ENCODE results near the gene EXOSC1.
"Not testable (repeated sequence)": the region's sequence is repeated elsewhere in the genome, so short reads cannot be mapped to it uniquely, and the experiment has no call there.

Gene EXOSC1, protein sequence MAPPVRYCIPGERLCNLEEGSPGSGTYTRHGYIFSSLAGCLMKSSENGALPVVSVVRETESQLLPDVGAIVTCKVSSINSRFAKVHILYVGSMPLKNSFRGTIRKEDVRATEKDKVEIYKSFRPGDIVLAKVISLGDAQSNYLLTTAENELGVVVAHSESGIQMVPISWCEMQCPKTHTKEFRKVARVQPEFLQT

GRCh38 chr10:97445722-97446639, at the start of gene EXOSC1, which contains the start of gene ZDHHC16:
Gene EXOSC1 (minus strand): TSS chr10:97446006. CDS start chr10:97445985, 21 bp downstream.
Gene ZDHHC16 (plus strand): TSS chr10:97446175. CDS start chr10:97451676, 5,501 bp downstream.
- DNase-seq: peak; percentile 82 to 93

DNA sequence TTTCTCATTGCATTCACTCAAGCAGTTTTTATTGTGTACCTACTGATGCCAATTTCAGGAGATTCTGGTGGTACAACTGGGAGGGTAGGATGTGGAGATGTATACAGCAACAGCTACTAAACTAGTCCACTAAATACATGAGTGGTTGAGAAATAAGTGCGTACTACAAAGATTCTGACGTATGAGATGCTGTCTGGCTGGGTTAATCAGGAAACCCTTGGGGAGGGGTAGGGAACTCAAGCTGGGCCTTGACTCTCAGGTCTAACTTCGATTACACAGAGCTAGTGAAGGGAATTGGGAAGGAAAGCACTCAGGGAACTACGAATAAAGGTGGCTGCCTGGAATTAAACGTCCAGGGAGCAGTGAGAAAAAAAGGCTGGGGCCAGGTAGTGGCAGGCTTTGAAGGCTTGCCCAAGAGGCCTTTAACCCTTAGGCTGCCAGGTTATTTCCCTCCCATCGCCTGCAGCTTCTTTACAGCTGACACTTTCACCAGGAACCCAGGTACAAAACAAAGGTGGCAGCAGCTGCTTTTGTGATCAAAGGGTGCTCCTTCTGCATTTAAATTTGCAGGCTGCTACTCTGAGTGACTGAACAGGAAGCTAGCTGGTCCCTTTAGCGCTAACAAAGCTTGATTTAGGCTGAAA, 49.2 kb upstream of the EXOSC1 start:
- DNase-seq: no peak

GRCh38 chr10:97494151-97494550, 48.3 kb upstream of the EXOSC1 start:
- DNase-seq: no peak

GRCh38 chr10:97490592-97490991, 44.8 kb upstream of the EXOSC1 start:
- no peak for DNase-seq

DNA sequence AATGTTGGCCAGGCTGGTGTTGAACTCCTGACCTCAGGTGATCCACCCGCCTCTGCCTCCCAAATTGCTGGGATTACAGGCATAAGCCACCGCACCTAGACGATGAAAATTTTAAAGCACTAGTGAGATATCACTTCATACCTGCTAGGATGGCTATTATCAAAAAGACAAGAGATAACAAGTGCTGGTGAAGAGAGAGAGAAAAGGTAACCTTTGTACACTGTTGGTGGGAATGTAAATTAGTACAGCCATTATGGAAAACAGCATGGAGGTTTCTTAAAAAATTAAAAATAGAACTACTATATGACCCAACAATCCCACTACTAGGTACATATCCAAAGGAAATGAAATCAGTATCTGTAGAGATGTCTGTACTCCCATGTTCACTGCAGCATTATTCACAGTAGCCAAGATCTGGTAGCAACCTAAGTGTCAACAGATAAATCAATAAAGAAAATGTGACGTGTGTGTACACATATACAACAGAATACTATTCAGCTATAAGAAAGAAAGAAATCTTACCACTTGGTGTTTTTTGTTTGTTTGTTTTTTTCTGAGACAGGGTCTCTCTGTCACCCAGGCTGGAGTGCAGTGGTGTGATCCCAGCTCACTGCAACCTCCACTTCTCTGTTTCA, 40.0 kb upstream of the EXOSC1 start:
- DNase-seq: no peak

DNA sequence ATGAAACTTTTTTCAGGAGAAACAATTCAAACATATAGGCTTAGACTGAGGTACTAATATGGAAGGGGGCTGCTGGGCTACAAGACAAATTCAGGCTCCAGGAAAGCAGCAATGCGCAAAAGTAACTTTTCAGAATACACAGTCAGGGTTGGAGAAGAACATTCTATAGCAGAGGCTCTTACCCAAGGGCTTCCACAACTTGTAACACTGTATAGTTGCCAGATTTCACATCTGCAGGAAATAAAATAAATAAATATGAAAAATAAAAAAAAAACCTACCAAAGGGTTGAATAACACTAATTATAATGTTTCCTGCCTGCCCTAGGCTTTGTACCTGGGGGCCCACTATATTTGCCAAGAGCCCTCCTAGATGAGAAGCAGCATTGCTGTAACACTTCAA, 38.1 kb upstream of the EXOSC1 start:
- no peak for DNase-seq

- no peak for DNase-seq
Observed at GRCh38 chr10:97483506-97483905, 37.7 kb upstream of the EXOSC1 start.

- no peak for DNase-seq
Observed at GRCh38 chr10:97482381-97482780, 36.6 kb upstream of the EXOSC1 start.

GRCh38 chr10:97481071-97481470, 35.3 kb upstream of the EXOSC1 start:
- no peak for DNase-seq

DNA sequence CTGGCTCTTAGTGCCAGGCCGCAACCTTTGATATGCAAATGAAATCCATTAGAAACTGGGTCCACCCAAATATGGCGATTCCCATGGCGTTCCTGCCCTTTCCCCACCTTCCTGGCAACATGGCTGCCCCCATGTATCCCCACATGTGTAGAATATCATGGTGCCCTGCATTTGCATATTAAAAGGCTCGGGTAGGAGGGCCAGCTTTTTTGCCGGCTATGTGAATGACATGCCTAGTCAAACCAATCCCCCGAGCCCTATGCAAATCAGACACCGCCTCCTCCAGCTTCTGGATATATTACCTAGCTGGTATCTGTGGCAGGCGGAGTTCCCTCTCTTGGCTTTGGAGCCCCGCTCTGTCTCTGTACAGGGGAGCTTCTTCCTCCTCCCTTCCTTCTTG, 34.1 kb upstream of the EXOSC1 start:
- DNase-seq: no peak

DNA sequence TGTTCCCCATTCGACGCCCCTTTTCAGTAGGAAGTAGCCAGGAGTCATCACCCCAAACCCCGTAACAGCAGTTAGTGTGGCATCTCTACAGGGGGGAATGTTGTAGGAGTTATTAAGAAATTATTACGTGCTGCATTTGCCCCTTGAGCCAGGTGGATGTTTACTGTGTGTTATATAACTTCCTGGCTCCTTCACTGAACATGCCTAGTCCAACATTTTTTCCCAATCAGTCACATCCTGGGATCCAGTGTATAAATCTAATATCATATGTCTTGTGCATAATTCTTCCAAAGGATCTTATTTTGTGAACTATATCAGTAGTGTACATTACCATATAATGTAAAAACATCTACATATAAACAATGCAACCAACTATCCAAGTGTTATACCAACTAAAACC, 33.6 kb upstream of the EXOSC1 start:
- DNase-seq: peak in 1 of 2 experiments; percentile 15

GRCh38 chr10:97475936-97476594, 30.3 kb upstream of the EXOSC1 start:
- DNase-seq: no peak

DNA sequence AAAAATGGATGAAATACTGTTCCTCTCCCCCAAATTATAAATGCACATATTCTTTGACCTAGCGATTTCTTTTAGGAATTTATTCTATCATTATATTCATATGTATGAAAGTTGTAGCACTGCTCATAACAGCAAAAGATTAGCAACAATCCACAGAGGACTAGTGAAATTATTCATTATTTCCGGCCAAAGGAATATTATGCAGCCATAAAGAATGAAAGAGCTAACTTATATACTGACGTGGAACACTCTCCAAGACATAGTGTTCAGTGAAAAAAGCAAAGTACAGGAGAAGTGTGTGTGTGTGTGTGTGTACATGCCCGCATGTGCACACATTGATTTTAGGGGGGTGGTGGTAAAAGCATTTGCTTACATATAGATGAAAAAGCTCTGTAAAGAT, 29.1 kb upstream of the EXOSC1 start:
- no peak for DNase-seq

- DNase-seq: not testable (repeated sequence)
Observed at GRCh38 chr10:97468781-97469180, 23.0 kb upstream of the EXOSC1 start.

GRCh38 chr10:97468162-97468561, 22.4 kb upstream of the EXOSC1 start:
- DNase-seq: no peak

DNA sequence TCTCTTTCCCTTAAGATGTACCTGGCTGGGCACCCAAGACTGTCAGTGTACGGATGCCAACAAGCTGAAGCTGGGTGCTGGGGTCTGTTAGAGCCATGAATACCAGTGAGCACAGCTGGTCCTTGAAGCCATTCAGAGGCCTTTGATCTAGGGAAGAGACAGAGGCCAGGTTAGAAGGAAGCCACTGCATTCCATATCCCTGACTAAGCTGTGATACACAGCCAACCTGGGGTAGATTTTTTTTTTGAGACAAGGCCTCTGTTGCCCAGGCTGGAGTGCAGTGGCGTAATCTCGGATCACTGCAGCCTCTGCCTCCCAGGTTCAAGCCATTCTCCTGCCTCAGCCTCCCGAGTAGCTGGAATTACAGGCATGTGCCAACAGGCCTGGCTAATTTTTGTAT, 20.9 kb upstream of the EXOSC1 start:
- peak in 1 of 2 experiments; percentile 41 for DNase-seq

- no peak for DNase-seq
Observed at GRCh38 chr10:97465982-97466381, 20.2 kb upstream of the EXOSC1 start.

DNA sequence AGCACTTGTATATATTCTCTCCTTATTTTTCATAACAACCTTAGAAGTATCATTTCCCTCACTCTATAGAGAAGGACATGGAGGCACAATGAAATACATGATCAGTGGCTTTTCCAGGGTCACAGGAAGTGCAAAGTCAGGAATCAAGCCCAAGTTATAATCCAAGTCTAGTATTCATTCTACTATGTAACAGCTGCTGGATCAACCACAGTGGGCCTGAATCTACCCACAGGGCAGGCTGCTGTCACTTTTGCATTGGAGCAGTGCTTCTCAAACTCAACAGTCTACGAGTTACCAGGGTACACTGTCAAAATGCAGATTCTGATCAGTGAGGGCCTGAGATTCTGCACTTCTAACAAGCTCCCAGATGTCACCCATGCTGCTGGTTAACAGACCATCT, 18.4 kb upstream of the EXOSC1 start:
- DNase-seq: no peak

GRCh38 chr10:97463363-97464132, 17.7 kb upstream of the EXOSC1 start:
- peak in 1 of 2 experiments; percentile 27 for DNase-seq

- no peak for DNase-seq
Observed at GRCh38 chr10:97462309-97462708, 16.5 kb upstream of the EXOSC1 start.

DNA sequence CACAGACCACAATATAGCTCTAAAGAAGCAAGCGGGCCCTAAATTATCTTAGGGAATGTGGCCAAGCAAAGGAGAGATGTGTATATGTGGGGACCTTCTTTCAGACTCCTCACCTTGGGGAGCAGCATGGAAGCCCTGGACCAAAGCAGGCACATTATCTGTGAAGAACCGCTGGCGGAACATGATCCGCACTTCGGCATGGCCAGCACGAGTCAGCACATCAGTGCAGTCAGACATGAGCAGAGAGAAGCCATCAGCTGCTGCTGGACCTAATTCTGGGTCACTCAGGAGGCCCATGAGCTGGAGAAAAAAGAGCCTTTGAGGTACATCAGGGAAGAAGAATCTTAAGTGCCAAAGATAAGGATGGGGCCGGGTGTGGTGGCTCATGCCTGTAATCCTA, 14.1 kb upstream of the EXOSC1 start:
- no peak for DNase-seq

- DNase-seq: no peak
Observed at GRCh38 chr10:97459111-97459510, 13.3 kb upstream of the EXOSC1 start.
